Lower leg skin (tissue), 3 donors: ENCODE results near the gene TRAF2.

Experiments used
- POLR2A ChIP-seq, 2 donors: fragments of 450-650 bp; IDR thresholded peaks; one replicate each; pipeline ENCODE4 v1.6.1; 2016 to 2017; ENCODE audit warnings: antibody characterized with exemption in 2 of 2, mild to moderate bottlenecking in 1 of 2, moderate library complexity in 1 of 2
- TF ChIP-seq, protein P1 (sequence below), 3 donors: fragments of 450-650 bp; IDR thresholded peaks; one replicate each; pipeline ENCODE4 v1.5.1; 2016; ENCODE audit warnings: antibody characterized with exemption in 3 of 3, mild to moderate bottlenecking in 3 of 3, moderate library complexity in 2 of 3

DNA sequence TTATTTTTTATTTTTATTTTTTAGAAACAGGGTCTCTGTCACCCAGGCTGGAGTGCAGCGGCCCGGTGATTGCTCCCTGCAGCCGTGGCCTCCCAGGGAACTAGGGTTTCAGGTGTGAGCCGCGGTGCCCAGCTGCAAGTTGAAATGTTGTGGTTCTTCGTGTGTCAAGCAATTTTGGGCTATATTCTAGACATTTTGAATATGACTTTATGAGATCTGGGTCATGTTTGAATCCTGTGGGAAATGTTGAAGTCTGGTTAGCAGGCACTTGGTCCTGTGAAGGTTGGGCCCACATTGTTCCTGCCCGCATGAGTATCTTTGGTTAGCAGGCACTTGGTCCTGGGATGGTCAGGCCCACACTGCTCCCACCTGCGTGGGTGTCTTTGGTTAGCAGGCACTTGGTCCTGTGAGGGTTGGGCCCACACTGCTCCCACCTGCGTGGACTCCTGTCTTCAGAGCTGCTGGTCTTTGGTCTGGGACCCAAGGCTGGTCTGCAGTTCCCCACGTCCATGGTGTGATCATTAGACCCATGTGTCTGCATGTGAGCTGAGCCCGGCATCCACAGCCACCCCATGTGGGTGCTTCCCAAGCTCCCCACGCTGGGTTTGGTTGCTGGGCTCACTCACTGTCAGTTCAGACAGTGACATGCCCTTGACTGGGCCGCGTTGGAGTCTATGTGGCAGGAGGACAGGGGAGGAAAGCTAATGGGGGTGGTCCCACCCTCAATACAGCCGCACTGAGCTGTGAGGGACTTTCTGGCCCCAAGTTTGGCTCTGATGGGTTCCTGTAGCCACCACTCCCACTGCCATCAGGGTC lies 51.1 kb downstream of the TRAF2 start:
- TF ChIP-seq, protein P1, sequence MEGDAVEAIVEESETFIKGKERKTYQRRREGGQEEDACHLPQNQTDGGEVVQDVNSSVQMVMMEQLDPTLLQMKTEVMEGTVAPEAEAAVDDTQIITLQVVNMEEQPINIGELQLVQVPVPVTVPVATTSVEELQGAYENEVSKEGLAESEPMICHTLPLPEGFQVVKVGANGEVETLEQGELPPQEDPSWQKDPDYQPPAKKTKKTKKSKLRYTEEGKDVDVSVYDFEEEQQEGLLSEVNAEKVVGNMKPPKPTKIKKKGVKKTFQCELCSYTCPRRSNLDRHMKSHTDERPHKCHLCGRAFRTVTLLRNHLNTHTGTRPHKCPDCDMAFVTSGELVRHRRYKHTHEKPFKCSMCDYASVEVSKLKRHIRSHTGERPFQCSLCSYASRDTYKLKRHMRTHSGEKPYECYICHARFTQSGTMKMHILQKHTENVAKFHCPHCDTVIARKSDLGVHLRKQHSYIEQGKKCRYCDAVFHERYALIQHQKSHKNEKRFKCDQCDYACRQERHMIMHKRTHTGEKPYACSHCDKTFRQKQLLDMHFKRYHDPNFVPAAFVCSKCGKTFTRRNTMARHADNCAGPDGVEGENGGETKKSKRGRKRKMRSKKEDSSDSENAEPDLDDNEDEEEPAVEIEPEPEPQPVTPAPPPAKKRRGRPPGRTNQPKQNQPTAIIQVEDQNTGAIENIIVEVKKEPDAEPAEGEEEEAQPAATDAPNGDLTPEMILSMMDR (IDR thresholded peaks at IDR 0.05), result no peak
- no peak for TF ChIP-seq POLR2A (IDR thresholded peaks at IDR 0.05)
